Stimulated activated CD4-positive, alpha-beta T cell treated with anti-CD3 and anti-CD28 coated beads, TNF-alpha, amount 100 ng/mL, for 48 hours (primary cell): ENCODE measurements around the gene NLRX1.
"Not testable (repeated sequence)": the region's sequence is repeated elsewhere in the genome, so short reads cannot be mapped to it uniquely, and the experiment has no call there.

Source experiments
- DNase-seq, 3 donors: peaks; one replicate each; pipeline ENCODE4 v3.0.0-alpha.2; 2020; ENCODE audit warnings: low read depth in 3 of 3

The NLRX1 gene

DNA sequence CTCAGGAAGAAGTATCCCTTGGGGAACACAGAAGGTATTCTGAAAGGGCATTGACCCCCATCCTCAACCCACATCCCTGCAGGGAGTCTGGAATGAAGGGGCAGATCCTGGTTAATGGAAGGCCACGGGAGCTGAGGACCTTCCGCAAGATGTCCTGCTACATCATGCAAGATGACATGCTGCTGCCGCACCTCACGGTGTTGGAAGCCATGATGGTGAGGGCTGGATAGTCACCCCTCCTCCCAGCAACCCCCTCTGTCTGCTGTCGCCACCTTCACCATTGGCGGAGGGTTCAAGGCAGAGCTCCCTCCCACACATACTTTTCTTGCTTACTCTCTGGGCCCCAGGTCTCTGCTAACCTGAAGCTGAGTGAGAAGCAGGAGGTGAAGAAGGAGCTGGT, 14.3 kb upstream of the NLRX1 start:
- DNase-seq: no peak

DNA sequence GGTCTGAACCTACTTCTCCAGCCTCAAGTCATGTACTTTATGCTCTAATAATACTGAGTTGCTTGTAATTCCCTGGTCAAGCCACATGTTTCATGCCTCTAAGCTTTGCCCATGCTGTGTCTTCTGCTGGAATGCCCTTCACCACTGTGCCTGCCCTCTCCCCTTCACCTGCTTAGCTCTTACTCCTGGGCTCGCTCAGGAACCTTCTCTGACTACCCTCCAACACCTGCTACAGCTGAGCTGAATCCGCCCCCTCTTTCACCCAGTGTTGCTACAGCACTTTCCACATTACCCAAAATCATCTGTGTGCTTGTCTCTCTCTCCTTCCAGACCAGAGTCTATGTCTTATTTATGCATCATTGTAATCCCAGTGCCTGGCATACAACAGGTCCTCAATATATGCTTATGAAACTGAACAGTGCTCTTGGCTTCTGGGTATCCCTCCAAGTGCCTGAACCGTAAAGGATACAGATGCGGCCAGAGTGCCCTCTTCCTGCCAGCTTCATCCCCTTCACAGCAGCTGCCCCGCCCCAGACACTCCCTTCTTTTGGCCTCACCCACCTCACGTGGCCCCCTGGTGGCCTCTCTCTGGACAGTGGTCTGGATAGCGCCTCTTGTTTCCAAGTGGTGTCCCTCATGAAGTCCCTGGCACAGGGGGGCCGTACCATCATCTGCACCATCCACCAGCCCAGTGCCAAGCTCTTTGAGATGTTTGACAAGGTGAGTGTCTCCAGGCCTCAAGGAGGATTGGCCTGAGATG, 12.6 kb upstream of the NLRX1 start:
- no peak for DNase-seq

DNA sequence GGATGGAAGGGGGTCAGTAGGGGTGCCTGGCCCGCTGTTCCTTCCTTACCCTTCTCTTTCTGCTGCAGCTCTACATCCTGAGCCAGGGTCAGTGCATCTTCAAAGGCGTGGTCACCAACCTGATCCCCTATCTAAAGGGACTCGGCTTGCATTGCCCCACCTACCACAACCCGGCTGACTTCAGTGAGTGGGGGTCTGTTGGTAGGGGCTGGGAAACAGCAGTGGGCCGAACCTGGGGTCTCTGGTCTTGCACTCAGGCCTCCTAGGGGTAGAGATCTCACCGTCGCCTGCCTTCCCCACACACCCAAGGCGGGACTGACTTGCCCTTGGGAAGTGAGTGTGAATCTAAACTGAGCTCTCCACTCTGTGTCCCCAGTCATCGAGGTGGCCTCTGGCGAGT, 12.0 kb upstream of the NLRX1 start:
- DNase-seq: no peak

DNA sequence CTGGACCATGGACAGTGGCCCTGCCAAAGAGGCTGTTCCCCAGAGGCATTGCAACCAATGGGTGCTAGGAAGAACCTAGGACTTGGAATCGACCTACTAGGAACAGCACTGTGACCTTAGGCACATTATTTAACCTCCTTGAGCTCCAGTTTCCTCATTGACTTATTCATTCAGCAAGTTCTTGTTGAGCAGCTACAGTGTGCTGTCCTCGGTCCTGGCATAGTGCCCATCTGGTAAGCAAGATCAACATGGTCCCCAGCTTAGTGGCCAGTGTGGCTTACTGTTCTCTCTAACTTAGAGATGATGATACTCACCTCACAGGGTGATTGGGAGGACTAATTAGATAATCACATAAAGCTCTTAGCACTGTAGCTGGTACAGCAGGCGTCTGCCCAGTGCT, 11.5 kb upstream of the NLRX1 start:
- DNase-seq: no peak

DNA sequence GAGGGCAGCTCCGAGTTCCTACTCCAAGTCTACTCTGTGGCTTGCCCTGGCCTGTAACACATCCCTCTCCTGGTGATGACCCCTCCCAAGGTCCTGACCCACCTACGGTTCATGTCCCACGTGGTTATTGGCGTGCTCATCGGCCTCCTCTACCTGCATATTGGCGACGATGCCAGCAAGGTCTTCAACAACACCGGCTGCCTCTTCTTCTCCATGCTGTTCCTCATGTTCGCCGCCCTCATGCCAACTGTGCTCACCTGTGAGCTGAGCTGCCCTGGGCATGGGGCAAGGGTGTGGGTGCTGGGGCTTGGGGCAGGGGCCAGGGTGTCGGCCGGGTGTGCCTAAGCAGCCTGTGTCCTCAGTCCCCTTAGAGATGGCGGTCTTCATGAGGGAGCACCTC, 10.1 kb upstream of the NLRX1 start:
- DNase-seq: no peak

DNA sequence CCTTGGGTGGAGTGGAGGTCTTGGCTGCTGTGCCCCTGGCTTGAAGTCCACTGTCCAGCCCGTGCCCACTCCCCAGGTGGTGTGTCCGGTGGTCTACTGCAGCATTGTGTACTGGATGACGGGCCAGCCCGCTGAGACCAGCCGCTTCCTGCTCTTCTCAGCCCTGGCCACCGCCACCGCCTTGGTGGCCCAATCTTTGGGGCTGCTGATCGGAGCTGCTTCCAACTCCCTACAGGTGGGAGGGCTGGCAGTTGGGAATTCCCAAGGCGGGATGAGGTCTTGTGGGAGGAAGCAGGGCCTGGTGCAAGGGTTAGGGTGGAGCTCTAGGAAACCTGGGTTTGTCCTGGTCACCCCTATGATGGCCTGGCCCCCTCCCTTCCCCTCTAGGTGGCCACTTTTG, 8.4 kb upstream of the NLRX1 start:
- no peak for DNase-seq

DNA sequence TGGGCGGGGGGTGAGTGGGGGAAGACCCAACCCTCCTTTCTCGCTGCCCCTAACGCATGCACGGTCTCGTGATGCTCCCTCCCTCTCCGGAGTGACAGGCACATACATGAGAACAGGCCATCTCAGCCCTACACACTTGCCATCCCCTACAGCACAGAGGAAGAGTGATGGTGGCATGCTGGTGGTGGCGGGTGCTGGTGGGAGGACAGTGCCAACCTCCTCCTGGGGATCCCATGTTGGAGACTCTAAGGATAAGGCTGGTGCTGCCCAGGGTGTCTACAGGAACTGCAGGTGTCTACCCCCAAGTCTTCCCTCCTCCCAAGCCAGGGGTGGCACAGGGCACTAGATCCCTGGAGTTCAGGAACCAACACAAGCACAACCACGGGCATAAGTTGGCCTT, 6.7 kb upstream of the NLRX1 start:
- DNase-seq: no peak

DNA sequence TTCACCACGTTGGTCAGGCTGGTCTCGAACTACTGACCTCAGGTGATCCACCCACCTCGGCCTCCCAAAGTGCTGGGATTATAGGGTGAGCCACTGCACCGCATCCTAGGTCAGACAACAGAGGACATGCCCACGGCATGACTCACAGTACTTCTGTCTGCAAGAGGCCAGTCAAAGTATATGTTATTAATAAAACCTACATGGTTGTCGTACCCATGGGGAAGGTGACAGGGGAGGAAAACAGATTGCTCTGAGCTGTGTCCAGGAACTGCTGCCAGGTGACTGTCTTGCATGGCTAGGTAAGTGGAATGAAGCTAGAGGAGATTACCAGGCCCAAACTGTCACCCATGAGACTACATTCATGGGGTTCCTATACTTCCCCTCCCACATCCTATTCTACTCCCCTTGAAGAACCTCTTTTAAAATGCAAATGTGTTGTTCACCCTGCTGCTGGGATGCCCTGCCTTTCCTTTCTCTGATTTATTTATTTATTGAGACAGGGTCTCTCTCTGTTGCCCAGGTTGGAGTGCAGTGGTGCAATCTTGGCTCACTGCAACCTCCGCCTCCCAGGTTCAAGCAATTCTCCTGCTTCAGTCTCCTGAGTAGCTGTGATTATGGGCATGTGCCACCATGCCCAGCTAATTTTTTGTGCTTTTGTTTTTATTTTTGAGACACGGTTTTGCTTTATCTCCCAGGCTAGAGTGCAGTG, 2.0 kb upstream of the NLRX1 start:
- DNase-seq: no peak

DNA sequence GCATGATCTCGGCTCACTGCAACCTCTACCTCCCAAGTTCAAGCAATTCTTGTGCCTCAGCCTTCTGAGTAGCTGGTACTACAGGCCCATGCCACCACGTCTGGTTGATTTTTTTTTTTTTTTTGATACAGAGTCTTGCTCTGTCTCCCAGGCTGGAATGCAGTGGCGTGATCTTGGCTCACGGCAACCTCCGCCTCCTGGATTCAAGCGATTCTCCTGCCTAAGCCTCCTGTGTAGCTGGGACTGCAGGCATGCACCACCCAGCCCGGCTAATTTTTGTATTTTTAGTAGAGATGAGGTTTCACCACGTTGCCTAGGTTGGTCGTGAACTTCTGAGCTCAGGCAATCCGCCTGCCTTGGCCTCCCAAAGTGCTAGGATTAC, 1.5 kb upstream of the NLRX1 start:
- not testable (repeated sequence) for DNase-seq

DNA sequence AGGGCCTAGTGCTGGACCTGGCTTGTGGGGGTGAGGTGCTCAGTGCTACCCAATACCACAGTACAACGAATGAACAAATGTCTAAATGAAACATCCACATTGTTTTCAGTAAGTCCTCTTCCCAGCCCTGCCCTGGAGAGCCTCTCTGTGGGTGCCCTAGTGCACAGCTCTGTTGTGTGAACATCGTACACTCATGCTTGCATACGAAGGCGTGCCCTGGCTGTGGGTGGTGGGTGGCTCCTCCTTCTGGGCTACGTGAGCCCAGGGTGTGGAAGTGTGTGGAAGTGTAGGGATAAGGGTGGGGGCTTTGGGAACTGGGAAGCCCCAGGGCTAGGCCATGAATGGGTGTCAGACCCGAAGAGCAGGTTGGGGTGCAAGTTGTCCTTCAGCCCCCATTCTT, 592 bp upstream of the NLRX1 start:
- no peak for DNase-seq

DNA sequence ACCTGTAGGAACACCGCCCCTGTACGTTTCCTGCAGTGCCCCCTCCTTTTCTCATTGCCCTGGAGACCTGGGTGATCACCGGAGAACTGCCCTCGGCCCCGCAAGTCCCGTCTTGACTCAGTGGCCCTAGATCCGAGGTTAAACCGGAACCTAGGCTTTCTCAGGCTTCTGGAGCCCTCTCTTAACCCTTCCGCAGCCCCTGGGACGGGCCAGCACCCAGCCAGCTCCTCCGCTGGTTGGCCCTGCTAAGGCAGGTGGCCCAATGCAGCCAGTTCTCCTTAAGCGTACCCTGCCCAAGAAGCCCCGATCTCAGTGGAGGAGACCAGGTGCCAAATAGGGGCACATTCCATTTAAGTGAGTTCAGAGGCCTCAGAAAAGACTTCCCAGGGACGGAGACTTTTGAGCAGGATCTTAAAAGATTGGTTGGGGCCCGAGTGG, 776 bp downstream of the NLRX1 start:
- DNase-seq: peak in 2 of 3 donors; percentile 20 to 40

DNA sequence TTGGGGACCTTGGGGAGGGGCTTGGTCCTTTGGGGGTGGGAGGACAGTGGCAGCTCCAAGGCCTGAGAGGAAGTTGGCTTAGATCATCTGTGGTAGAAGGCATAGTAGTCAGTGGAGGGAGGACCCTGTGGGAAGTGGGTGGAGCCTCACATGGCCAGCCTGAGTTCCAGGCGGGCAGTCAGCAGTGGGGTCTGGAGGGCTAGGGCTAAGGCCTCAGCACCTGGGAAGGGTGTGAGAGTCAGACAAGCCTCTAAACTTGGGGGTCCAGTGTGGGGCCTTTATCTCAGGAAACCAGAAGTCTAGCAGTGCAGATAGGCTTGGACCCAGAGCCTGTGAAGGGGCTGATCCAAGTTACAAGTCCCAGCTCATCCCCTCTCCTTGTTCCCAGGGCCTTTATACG, 4.0 kb downstream of the NLRX1 start:
- no peak for DNase-seq

DNA sequence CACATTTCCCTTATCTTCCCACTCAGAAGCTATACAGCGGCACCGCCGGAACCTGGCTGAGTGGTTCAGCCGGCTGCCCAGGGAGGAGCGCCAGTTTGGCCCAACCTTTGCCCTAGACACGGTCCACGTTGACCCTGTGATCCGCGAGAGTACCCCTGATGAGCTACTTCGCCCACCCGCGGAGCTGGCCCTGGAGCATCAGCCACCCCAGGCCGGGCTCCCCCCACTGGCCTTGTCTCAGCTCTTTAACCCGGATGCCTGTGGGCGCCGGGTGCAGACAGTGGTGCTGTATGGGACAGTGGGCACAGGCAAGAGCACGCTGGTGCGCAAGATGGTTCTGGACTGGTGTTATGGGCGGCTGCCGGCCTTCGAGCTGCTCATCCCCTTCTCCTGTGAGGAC, 4.9 kb downstream of the NLRX1 start:
- no peak for DNase-seq

DNA sequence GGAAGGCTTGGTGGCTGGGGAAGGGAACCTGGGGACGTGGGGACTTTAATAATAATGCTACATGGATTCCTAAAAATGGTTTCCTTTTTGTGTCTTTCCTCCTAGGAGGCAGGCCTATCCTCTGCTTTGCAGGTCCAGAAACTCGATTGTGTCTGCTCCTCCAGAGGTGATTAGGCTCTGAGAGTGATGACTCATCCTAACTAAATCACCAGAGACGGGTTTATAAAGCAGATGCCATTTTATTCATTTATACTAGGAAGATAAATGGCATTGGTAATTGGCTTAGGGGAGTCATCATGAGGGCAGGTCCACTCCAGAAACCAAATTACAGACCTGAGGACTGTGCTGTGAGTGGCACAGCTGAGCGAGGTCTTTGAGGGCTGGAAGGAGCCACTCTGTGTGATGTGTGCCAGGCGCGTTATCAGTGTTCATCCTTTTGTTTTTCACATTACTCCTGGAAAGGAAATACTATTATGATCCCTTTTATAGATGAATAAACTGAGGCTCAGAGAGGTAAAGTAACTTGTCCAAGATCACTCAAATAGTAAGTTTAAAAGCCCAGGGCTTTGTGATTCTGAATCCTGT, 7.1 kb downstream of the NLRX1 start:
- no peak for DNase-seq

DNA sequence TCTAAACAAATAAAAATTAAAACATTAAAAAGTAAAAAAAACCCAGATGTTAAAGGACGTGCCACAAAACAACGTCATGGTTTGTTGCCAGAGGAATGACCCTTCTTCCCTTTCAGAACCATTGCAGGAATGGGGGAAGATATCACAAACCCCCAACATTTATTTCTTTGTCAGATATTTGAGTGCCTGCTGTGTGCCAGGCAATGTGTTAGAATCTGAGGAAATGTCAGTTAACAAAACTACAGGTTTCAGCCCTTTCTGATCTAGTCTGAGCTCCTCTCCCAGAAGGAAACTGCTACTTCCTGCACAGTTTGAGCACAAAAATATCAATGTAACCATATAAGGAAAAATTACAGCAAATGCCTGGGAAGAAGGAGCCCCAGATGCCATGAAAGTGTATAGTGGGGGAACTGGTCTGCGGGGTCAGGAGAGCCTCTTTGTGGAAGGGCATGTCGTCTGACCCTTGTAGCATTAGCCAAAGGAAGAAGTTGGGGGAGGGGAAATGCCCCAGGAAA, 9.7 kb downstream of the NLRX1 start:
- DNase-seq: no peak

DNA sequence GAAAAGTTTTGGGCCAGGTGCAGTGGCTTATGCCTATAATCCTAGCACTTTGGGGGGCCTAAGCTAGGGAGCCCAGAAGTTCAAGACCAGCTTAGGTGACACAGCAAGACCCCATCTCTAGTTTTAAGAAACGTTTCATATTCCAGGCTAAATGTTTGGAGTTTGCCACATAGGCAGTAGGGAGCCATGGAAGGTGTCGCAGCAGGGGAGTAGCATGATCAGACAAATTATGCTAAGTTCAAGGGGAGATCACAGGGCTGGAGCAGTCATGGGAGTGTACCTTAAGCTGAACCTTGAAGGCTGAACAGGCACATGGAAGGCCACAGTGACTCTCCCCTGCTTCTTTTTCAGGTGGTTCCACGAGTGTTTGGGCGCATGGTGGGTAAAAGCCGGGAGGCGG, 10.8 kb downstream of the NLRX1 start:
- DNase-seq: no peak

DNA sequence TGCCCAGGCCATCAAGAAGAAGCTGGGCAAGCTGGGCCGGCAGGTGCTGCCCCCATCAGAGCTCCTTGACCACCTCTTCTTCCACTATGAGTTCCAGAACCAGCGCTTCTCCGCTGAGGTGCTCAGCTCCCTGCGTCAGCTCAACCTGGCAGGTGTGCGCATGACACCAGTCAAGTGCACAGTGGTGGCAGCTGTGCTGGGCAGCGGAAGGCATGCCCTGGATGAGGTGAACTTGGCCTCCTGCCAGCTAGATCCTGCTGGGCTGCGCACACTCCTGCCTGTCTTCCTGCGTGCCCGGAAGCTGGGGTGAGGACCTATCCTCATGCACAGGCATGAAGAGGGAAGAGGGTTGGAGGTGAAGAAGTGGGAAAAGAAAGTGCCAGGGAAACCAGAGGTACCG, 11.5 kb downstream of the NLRX1 start:
- DNase-seq: no peak

DNA sequence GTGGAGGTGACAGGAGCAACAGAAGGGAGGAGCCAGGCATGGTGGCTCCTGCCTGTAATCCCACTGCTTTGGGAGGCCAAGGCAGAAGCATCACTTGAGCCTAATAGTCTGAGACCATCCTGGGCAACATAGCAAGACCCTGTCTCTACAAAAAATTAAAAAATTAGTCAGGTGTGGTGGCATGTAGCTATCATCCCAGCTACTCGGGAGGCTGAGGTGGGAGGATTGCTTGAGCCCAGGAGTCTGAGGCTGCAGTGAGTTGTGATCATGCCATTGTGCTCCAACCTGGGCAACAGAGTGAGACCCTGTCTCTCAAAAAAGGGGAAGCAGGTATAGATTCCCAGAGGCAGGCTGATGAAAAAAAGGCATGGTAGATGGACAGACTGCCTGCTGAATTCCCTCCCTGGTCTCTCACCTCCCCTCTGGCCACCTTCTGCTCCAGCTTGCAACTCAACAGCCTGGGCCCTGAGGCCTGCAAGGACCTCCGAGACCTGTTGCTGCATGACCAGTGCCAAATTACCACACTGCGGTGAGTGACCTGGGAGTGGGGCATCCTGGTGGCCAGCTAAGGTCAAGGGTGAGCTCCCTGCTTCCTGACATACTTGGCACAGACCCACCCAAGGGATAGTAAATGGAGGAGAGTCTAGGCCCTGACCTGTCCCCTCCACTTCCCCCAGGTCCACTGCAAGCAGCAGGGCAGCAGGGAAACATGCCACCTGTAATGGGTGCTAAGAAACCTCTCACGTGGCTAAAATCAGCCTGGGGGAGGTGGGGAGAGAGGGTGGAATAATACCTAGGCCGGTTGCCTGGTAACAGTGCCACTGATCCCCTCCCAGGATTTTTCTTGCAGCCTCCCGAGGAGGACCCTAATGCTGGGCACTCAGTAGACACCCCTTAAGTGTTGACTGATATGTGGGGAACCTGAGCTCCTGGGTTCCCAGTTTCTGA, 12.5 kb downstream of the NLRX1 start:
- no peak for DNase-seq

DNA sequence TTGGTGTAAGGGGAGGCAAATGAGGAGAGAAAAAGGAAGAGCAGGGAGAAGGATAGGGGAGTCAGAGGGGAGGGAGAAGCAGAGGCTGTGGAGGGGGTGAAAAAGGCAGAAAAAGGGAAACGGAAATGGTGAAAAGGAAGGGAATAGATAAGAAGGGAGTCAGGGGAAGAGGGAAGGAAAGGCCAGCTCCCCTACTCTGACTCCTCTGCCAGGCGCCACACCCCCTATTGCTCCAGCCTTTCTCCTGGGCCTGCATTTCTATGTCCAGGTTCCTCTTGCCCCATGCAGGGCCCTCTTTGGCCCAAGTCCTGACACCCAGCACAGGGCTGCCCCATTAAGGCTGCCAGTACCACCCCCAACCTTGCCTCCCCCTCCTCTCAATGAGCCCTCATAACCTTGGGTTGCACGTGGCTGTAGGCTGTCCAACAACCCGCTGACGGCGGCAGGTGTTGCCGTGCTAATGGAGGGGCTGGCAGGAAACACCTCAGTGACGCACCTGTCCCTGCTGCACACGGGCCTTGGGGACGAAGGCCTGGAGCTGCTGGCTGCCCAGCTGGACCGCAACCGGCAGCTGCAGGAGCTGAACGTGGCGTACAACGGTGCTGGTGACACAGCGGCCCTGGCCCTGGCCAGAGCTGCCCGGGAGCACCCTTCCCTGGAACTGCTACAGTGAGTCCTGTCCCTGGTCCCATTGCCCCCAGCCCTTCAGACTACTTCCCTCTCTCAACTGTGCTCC, 13.3 kb downstream of the NLRX1 start:
- DNase-seq: no peak

DNA sequence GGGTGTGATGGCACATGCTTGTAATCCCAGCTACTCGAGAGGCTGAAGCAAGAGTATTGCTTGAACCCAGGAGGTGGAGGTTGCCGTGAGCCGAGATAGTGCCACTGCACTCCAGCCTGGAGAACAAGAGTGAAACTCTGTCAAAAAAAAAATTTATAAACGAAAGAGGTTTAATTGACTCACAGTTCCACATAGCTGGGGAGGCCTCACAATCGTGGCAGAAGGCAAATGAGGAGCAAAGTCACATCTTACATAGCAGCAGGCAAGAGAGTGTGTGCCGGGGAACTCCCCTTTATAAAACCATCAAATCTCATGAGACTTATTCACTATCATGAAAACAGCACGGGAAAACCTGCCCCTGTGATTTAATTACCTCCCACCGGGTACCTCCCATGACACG, 15.9 kb downstream of the NLRX1 start:
- not testable (repeated sequence) for DNase-seq

DNA sequence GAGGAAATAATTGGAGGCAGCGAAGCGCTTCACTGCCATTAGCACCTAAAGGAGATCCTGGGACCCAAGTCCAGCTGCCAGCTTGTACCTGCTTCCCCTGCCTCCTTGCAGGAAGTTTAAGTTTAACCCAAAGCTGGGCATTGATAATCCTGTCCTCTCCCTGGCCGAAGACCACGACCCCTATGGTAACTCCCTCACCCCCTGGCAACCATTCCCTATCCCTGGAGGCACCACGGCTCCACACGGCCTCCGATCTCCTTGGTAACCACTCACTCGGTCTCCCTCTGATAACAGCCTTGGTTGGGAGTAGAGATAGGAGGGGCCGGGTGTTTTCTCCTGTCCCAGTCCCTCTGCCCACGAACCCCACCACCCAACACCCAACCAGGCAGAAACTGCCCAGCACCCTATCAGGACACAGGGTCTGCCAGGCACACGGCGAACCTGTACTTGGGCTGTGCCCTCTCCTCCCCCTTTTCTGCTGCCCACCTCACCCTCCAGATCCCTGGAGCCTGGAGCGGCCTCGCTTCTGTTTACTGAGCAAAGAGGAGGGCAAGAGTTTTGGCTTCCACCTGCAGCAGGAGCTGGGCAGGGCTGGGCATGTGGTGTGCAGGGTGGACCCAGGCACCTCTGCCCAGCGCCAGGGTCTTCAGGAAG, 17.6 kb downstream of the NLRX1 start:
- no peak for DNase-seq
